Trophoblast cell (in vitro differentiated cells and primary cell): ENCODE data around the gene SPPL2A.

Source experiments
- DNase-seq, 2 donors: peaks; one replicate each; pipeline ENCODE4 v3.0.0-alpha.2; 2016
- H2AFZ ChIP-seq: 2 replicates; pipeline ENCODE4 v1.6.1; 2013; ENCODE audit warnings: low read length, moderate library complexity, mild to moderate bottlenecking; ENCODE audit not compliant: insufficient read depth, poor library complexity
- H2AK5ac ChIP-seq: 2 replicates; pipeline ENCODE4 v1.6.1; 2013; ENCODE audit warnings: mild to moderate bottlenecking, low read length
- H2BK120ac ChIP-seq: 2 replicates; pipeline ENCODE4 v1.6.1; 2013; ENCODE audit warnings: low read length, mild to moderate bottlenecking, moderate library complexity; ENCODE audit not compliant: insufficient read depth, poor library complexity
- H2BK12ac ChIP-seq: 2 replicates; pipeline ENCODE4 v1.6.1; 2013; ENCODE audit warnings: mild to moderate bottlenecking, low read length, moderate library complexity
- H2BK5ac ChIP-seq: 2 replicates; pipeline ENCODE4 v1.6.1; 2013; ENCODE audit warnings: low read length, low read depth, moderate library complexity, mild to moderate bottlenecking; ENCODE audit not compliant: poor library complexity
- H3K14ac ChIP-seq: 2 replicates; pipeline ENCODE4 v1.6.1; 2013; ENCODE audit warnings: mild to moderate bottlenecking, low read length
- H3K18ac ChIP-seq: 2 replicates; pipeline ENCODE4 v1.6.1; 2013; ENCODE audit warnings: mild to moderate bottlenecking, low read length
- H3K23ac ChIP-seq: 2 replicates; pipeline ENCODE4 v1.6.1; 2013; ENCODE audit warnings: low read length
- H3K27ac ChIP-seq: 2 replicates; pipeline ENCODE4 v1.5.1; 2013; ENCODE audit warnings: low read depth, mild to moderate bottlenecking, inconsistent platforms, low read length, moderate library complexity
- H3K27me3 ChIP-seq: 2 replicates; pipeline ENCODE4 v1.6.1; 2013; ENCODE audit warnings: inconsistent platforms, mild to moderate bottlenecking, low read length, moderate library complexity; ENCODE audit not compliant: insufficient read depth
- H3K36me3 ChIP-seq, 2 experiments: 1 replicate in 1 of 2; 2 replicates in 1 of 2; pipeline ENCODE4 v1.6.1; 2013; ENCODE audit warnings: low read length in 2 of 2, mild to moderate bottlenecking in 2 of 2, moderate library complexity in 1 of 2; ENCODE audit not compliant: insufficient read depth in 2 of 2, control insufficient read depth in 1 of 2
- H3K4ac ChIP-seq: 2 replicates; pipeline ENCODE4 v1.6.1; 2013; ENCODE audit warnings: low read depth, mild to moderate bottlenecking, low read length, moderate library complexity
- H3K4me1 ChIP-seq, 2 experiments: 1 replicate in 1 of 2; 2 replicates in 1 of 2; pipeline ENCODE4 v1.6.1; 2013; ENCODE audit warnings: low read length in 2 of 2, mild to moderate bottlenecking in 2 of 2, moderate library complexity in 1 of 2; ENCODE audit not compliant: insufficient read depth in 2 of 2, control insufficient read depth in 1 of 2
- H3K4me2 ChIP-seq: 2 replicates; pipeline ENCODE4 v1.6.1; 2013; ENCODE audit warnings: inconsistent platforms, mild to moderate bottlenecking, low read length, moderate library complexity
- H3K4me3 ChIP-seq: 2 replicates; pipeline ENCODE4 v1.5.1; 2013; ENCODE audit warnings: mild to moderate bottlenecking, low read depth, low read length, inconsistent platforms
- H3K79me1 ChIP-seq: one replicate; pipeline ENCODE4 v1.6.1; 2013; ENCODE audit warnings: low read length
- H3K79me2 ChIP-seq: 2 replicates; pipeline ENCODE4 v1.6.1; 2013; ENCODE audit warnings: low read length, mild to moderate bottlenecking; ENCODE audit not compliant: control insufficient read depth, insufficient read depth, poor library complexity
- H3K9ac ChIP-seq: 2 replicates; pipeline ENCODE4 v1.6.1; 2013; ENCODE audit warnings: mild to moderate bottlenecking, low read length
- H3K9me3 ChIP-seq: 2 replicates; pipeline ENCODE4 v1.6.1; 2013; ENCODE audit warnings: low read depth, mild to moderate bottlenecking, control low read depth, inconsistent platforms, low read length; ENCODE audit not compliant: insufficient read depth
- H4K12ac ChIP-seq: 2 replicates; pipeline ENCODE4 v1.6.1; 2013; ENCODE audit warnings: low read depth, mild to moderate bottlenecking, low read length, moderate library complexity
- H4K8ac ChIP-seq: 2 replicates; pipeline ENCODE4 v1.6.1; 2013; ENCODE audit warnings: low read depth, mild to moderate bottlenecking, low read length, moderate library complexity
- H4K91ac ChIP-seq: one replicate; pipeline ENCODE4 v1.6.1; 2013; ENCODE audit warnings: low read depth, mild to moderate bottlenecking, low read length, moderate library complexity
- WGBS: extraction: QIAGEN DNeasy Blood & Tissue Kit; methylation state at CpG from one replicate; pipeline ENCODE4 v1.1.7; 2013; ENCODE audit warnings: missing lambda C conversion rate; ENCODE audit not compliant: insufficient read length, insufficient coverage; ENCODE audit errors: extremely low coverage; 5-methylcytosine and 5-hydroxymethylcytosine counted together

SPPL2A gene

GRCh38 chr15:50710585-50710984, 54.9 kb downstream of the SPPL2A start:
- Histone ChIP-seq H4K91ac (no peak overlapping the region), H3K4ac (no peak overlapping the region), H3K27ac (no peak overlapping the region), H3K9me3 (no peaks in the 10 kb centered on the region), H3K23ac (no peak overlapping the region), H3K18ac (no peak overlapping the region), H4K8ac (no peak overlapping the region), H3K9ac (no peak overlapping the region), H2BK5ac (no peak overlapping the region), H3K27me3 (no peaks in the 10 kb centered on the region), H3K4me3 (no peak overlapping the region), H3K4me2 (no peak overlapping the region), H4K12ac (no peak overlapping the region), H3K4me1 (no peaks in the 10 kb centered on the region), H3K14ac (no peak overlapping the region), H2AK5ac (no peak overlapping the region), H2BK120ac (no peak overlapping the region), H2AFZ (no peak overlapping the region), H3K36me3 (peaks cover 0 to 6% of the 10 kb centered on the region in 2 experiments), H2BK12ac (no peak overlapping the region), H3K79me2 (no peaks in the 10 kb centered on the region), H3K79me1 (no peaks in the 10 kb centered on the region)
- DNase-seq, result no peak

- no peak overlapping the region for H4K12ac ChIP-seq
- no peak overlapping the region for H3K9ac ChIP-seq
- H2BK5ac ChIP-seq, result no peak overlapping the region
- no peaks in the 10 kb centered on the region for H3K79me1 ChIP-seq
- H4K91ac ChIP-seq, result no peak overlapping the region
- no peak overlapping the region for H3K4ac ChIP-seq
- no peak overlapping the region for H3K4me2 ChIP-seq
- no peaks in the 10 kb centered on the region for H3K79me2 ChIP-seq
- H2BK120ac ChIP-seq, result no peak overlapping the region
- no peak overlapping the region for H3K14ac ChIP-seq
- no peak overlapping the region for H3K23ac ChIP-seq
- H4K8ac ChIP-seq, result no peak overlapping the region
- no peak overlapping the region for H2BK12ac ChIP-seq
- H3K4me3 ChIP-seq, result no peak overlapping the region
- no CpG with 5 or more reads among the region's 3 CpGs for WGBS
- peaks cover 2 to 6% of the 10 kb centered on the region in 2 experiments for H3K36me3 ChIP-seq
- H3K9me3 ChIP-seq, result no peaks in the 10 kb centered on the region
- H3K18ac ChIP-seq, result no peak overlapping the region
- no peaks in the 10 kb centered on the region for H3K27me3 ChIP-seq
- H2AFZ ChIP-seq, result no peak overlapping the region
- H2AK5ac ChIP-seq, result no peak overlapping the region
- DNase-seq, result no peak
- H3K27ac ChIP-seq, result no peak overlapping the region
- no peaks in the 10 kb centered on the region for H3K4me1 ChIP-seq
Measured at GRCh38 chr15:50707878-50708427, 57.6 kb downstream of the SPPL2A start.

- no peak overlapping the region for H3K4me2 ChIP-seq
- H2AFZ ChIP-seq, result no peak overlapping the region
- no peak overlapping the region for H2BK120ac ChIP-seq
- no peaks in the 10 kb centered on the region for H3K4me1 ChIP-seq
- no peak overlapping the region for H2AK5ac ChIP-seq
- H3K14ac ChIP-seq, result no peak overlapping the region
- H3K4me3 ChIP-seq, result no peak overlapping the region
- H4K91ac ChIP-seq, result no peak overlapping the region
- no peaks in the 10 kb centered on the region for H3K9me3 ChIP-seq
- no peak overlapping the region for H3K23ac ChIP-seq
- H2BK12ac ChIP-seq, result no peak overlapping the region
- no peaks in the 10 kb centered on the region for H3K27me3 ChIP-seq
- DNase-seq, result no peak
- no peak overlapping the region for H3K27ac ChIP-seq
- H3K79me1 ChIP-seq, result no peaks in the 10 kb centered on the region
- WGBS, result no CpG with 5 or more reads among the region's 1 CpG
- peaks cover 0 to 2% of the 10 kb centered on the region in 2 experiments for H3K36me3 ChIP-seq
- H3K18ac ChIP-seq, result no peak overlapping the region
- H4K12ac ChIP-seq, result no peak overlapping the region
- no peak overlapping the region for H4K8ac ChIP-seq
- H3K9ac ChIP-seq, result no peak overlapping the region
- no peak overlapping the region for H3K4ac ChIP-seq
- H2BK5ac ChIP-seq, result no peak overlapping the region
- no peaks in the 10 kb centered on the region for H3K79me2 ChIP-seq
Measured at GRCh38 chr15:50702762-50703334, 62.7 kb downstream of the SPPL2A start.

DNA sequence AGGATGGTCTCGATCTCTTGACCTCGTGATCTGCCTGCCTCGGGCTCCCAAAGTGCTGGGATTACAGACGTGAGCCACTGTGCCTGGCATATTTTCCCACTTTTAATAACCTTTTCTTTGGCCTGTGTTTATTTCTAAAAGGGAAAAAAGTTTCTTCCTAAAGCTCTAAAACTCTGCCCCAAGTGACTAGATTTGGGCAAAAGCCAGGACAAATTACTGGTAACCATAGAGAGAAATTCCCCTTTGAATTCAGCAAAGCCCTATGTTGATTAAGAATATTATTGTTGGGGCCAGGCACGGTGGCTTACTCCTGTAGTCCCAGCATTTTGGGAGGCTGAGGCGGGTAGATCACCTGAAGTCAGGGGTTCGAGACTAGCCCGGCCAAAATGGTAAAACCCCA, 67.4 kb downstream of the SPPL2A start:
- H3K9ac ChIP-seq, result no peak overlapping the region
- H3K27ac ChIP-seq, result no peak overlapping the region
- H3K36me3 ChIP-seq, result no peaks in the 10 kb centered on the region
- H2BK12ac ChIP-seq, result no peak overlapping the region
- no peak overlapping the region for H3K4me2 ChIP-seq
- no peak overlapping the region for H3K4me3 ChIP-seq
- no peak for DNase-seq
- H3K4ac ChIP-seq, result no peak overlapping the region
- no CpG with 5 or more reads among the region's 8 CpGs for WGBS
- H3K14ac ChIP-seq, result no peak overlapping the region
- H2BK5ac ChIP-seq, result no peak overlapping the region
- no peak overlapping the region for H3K18ac ChIP-seq
- H2AK5ac ChIP-seq, result no peak overlapping the region
- H3K79me1 ChIP-seq, result no peaks in the 10 kb centered on the region
- H2BK120ac ChIP-seq, result no peak overlapping the region
- H4K8ac ChIP-seq, result no peak overlapping the region
- H4K91ac ChIP-seq, result no peak overlapping the region
- H2AFZ ChIP-seq, result no peak overlapping the region
- H3K4me1 ChIP-seq, result no peaks in the 10 kb centered on the region
- no peak overlapping the region for H3K23ac ChIP-seq
- no peaks in the 10 kb centered on the region for H3K9me3 ChIP-seq
- no peaks in the 10 kb centered on the region for H3K79me2 ChIP-seq
- H3K27me3 ChIP-seq, result no peaks in the 10 kb centered on the region
- H4K12ac ChIP-seq, result no peak overlapping the region
